Mesangial cell (primary cell): ENCODE data around the gene ARR3. TPM values are rescaled to one million over a fixed set of nuclear protein-coding genes. Genes with fewer than 3 reads are reported as not detected.

Source experiments
- total RNA-seq: library from RNA; depleted of rRNA; stranded (reverse); fragments of >200 nt; gene quantifications from 2 replicates; pipeline ENCODE4 v1.2.3, GENCODE V29; 2015

The ARR3 gene
- not detected in 2 replicates for total RNA-seq

DNA sequence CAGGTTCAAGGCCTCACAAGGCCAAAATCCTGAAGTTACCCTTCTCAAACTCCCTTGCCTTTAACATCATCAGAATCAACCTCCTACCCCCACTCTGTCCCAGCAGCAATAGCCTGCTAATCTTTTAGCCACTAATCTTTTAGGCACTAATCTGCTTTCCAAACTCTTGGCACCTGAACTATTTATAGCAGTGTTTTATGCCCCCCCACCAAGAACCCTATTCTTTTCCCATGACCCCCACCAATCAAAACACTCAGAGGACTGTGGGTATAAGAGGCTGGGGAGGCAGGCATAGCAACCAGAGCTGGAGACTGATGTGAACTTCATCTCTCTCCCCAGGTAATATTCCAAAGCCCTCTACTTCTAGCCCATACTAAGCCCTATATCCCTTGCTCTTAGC lies at the start of gene ARR3:
ARR3 (plus strand) TSS at position 301 of the 400 bp plus-strand sequence. CDS start 1,052 bp downstream, outside the sequence.

GRCh38 chrX:70234355-70234754 lies 33.8 kb upstream of the ARR3 start, which contains the start of gene AWAT1:
Gene AWAT1 (plus strand): TSS chrX:70234655. CDS start chrX:70234696, 41 bp downstream.

GRCh38 chrX:70260104-70260503 lies 8.0 kb upstream of the ARR3 start, which contains the start of gene P2RY4:
Gene P2RY4 (minus strand): TSS chrX:70260204. CDS start chrX:70259624, 580 bp downstream.

GRCh38 chrX:70281951-70282350 lies 13.8 kb downstream of the ARR3 start, which contains the start of gene RAB41:
Gene RAB41 (plus strand): TSS chrX:70282172. CDS start chrX:70282218, 46 bp downstream.

DNA sequence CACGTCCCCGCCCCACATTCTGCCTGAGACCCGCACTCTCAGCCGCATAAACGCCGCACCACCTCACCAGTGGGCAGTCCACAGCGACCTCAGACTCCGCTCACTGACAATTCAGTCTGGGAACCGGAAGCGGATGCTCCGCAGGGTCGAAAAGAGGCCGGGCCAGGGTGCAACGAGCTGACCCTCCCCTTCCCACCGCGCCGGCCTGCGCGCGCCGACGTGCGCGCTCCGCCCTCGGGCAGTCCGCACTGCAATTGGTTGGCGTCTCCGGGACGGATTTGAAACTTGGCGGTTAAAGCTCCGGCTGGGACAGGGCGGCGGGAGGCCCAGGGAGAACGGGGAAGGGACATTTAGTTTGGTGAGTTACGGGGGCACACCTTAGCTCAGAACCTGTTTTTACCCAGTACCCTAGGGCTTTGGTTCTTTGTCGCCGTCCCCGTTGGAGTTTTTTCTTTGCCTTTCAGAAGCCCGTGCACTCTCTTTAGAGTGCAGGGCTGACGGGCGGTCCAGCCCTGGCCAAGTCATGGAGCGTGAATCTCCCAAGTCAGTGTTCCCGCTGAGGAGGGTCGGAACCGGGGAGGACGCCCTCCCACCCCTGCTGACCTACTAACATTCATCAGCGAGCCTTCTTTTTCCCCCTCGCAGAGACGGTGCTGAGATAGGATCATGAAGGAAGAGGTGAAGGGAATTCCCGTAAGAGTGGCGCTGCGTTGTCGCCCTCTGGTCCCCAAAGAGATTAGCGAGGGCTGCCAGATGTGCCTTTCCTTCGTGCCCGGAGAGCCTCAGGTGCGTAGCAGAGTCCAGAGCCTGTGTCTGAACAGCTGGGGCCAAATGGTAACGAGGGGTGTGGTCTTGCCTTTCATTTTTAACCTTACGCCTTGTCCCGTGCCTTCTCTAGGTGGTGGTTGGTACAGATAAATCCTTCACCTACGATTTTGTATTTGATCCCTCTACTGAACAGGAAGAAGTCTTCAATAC lies 21.9 kb downstream of the ARR3 start, which contains the start of the genes KIF4A and PDZD11:
KIF4A (plus strand) TSS at position 312 of the 978 bp plus-strand sequence; CDS start at position 667, 355 bp downstream.
PDZD11 (minus strand) TSS at position 135 of the 978 bp plus-strand sequence. CDS start 586 bp downstream, outside the sequence.

Other genes with a start within 250 kb of the ARR3 start
- not detected in 2 replicates for gene AWAT2, start 218.4 kb upstream of the ARR3 start, total RNA-seq
- gene OTUD6A, start 205.9 kb upstream of the ARR3 start, total RNA-seq, result not detected in 2 replicates
- gene IGBP1, start 134.9 kb upstream of the ARR3 start, total RNA-seq, result 29.0 and 61.9 TPM in 2 replicates
- gene DGAT2L6, start 90.9 kb upstream of the ARR3 start, total RNA-seq, result not detected in 2 replicates
- gene AWAT1, start 33.7 kb upstream of the ARR3 start, total RNA-seq, result not detected in 2 replicates
- gene P2RY4, start 8.1 kb upstream of the ARR3 start, total RNA-seq, result 0.13 TPM in 1 of 2 replicates, not detected in the other
- not detected in 2 replicates for gene RAB41, start 13.8 kb downstream of the ARR3 start, total RNA-seq
- gene PDZD11, start 21.6 kb downstream of the ARR3 start, total RNA-seq, result 52.2 and 58.7 TPM in 2 replicates
- gene KIF4A, start 21.8 kb downstream of the ARR3 start, total RNA-seq, result 0.76 and 23.8 TPM in 2 replicates
- gene GDPD2, start 155.0 kb downstream of the ARR3 start, total RNA-seq, result 0.25 TPM in 1 of 2 replicates, not detected in the other
- 17.3 and 22.1 TPM in 2 replicates for gene DLG3, start 176.5 kb downstream of the ARR3 start, total RNA-seq